HG02610 (cell line): ENCODE data around the gene SCN5A.

Source experiments
- ATAC-seq: cut with Tn5 transposase; IDR thresholded peaks from one replicate; pipeline ENCODE4 v1.9.1; 2021; ENCODE audit warnings: mild to moderate bottlenecking, moderate library complexity; ENCODE audit not compliant: unreplicated experiment

The SCN5A gene

GRCh38 chr3:38603731-38604131, 45.8 kb downstream of the SCN5A start:
- no peak for ATAC-seq

- ATAC-seq, result no peak
Measured at GRCh38 chr3:38602576-38603250, 46.8 kb downstream of the SCN5A start.

- ATAC-seq, result no peak
Measured at GRCh38 chr3:38601956-38602550, 47.4 kb downstream of the SCN5A start.

GRCh38 chr3:38600551-38600950, 48.9 kb downstream of the SCN5A start:
- ATAC-seq, result no peak

DNA sequence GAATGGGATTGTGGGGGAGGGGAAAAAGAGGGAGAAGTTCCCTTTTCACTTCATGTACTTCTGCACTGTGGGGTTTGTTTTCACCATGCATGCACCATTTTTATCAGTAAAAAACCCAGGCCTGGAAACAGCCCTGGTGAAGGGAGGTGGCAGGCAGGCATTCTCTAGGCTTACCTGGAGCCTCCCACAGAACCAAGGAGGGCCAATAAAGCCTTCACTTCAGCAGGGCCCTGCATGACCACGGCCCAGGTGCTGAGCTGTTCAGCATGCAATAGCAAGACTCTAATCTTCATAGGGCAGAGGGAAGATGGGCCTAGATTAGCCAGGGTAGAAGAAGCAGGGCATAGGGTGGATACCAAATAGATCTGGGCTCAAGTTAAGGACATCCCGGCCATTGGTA, 49.6 kb downstream of the SCN5A start:
- no peak for ATAC-seq

DNA sequence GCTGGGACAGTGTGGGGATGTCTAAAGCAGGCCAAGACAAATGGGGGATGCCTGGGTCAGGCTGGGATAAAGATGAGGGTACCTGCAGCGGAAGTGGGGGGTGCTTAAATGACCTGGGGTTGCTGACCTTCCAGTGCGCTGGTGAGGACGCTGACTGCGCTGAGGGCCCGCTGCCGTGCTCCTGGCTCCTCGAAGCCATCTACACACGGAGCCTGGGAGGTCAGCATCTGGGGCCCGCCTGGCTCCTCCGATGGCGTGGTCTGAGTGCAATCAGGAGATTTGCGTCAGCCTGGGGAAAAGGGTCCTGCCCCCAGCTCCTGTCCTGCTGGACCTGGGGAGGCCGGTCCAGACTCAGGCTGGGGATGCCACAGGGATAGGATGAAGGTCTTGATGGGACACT, 50.7 kb downstream of the SCN5A start:
- ATAC-seq, result no peak

GRCh38 chr3:38597502-38598060, 51.9 kb downstream of the SCN5A start:
- ATAC-seq, result no peak

GRCh38 chr3:38595393-38595792, 54.1 kb downstream of the SCN5A start:
- ATAC-seq, result no peak

DNA sequence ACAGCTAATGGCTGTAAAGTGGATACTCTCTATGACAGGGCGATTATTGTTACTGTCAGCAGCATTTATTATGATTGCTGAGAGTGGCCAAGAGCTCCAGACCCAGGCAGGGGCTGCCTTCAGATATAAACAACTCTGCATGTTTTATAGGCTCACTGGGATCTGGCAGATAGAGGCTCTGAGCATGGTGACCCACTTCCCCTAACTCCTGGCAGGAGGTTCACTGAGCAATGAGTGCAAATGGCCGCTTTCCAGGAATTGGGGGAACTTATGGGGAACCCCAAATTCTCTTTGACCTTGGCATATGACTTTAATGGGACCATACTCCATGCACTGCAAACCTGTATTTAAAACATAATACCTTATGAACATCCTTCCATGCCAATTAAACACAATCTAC, 59.0 kb downstream of the SCN5A start:
- no peak for ATAC-seq

GRCh38 chr3:38588995-38589937, 60.2 kb downstream of the SCN5A start:
- no peak for ATAC-seq

GRCh38 chr3:38588371-38588971, 61.0 kb downstream of the SCN5A start:
- ATAC-seq, result no peak

GRCh38 chr3:38587548-38588131, 61.8 kb downstream of the SCN5A start:
- ATAC-seq, result no peak

GRCh38 chr3:38586546-38587520, 62.7 kb downstream of the SCN5A start:
- no peak for ATAC-seq

DNA sequence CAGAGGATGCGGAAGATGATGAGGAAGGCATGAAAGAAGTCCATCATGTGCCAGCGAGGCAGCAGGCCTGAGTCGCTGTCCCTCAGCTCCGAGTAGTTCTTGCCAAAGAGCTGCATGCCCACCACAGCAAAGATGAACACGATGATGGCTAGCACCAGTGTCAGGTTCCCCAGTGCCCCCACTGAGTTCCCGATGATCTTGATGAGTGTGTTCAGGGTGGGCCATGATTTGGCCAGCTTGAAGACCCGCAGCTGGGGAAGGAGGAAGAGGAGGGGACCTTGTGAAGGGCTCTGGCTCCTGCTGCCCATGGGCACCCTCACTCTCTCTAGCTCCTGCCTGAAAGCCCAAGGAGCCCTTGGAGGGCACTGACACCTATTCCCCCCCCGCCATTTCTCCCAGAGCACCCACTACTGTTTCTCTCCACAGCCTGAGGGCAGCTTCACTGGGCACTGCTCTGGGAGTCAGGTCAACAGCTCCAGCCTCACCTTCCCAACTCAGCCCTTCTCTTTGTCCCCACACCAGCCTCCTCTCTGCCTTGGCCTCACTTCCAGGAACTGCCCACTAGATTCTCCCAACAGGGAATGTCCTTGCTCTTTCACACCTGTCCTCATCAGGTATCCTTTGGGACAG, 63.6 kb downstream of the SCN5A start:
- no peak for ATAC-seq

- ATAC-seq, result no peak
Measured at GRCh38 chr3:38583688-38584087, 65.8 kb downstream of the SCN5A start.

- ATAC-seq, result no peak
Measured at GRCh38 chr3:38582941-38583645, 66.4 kb downstream of the SCN5A start.

DNA sequence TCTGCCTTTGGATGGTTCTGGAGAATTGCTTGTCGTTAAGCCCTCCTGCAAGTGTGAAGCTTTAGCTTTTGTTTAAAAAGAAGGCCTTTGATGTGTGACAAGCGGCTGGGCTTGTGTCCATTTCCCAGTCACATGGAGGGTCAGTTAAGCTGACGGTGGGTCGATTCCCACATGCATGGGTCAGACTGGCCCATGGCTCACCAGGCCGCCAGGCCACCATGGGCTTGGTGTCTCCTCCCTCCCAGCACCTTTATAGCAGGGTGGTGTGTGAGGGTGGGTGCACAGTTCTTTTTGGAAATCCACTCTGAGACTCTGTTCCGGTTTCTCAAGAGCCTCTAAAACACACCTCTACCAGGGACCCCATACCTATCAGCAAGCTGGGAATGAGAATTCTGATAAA, 67.2 kb downstream of the SCN5A start:
- no peak for ATAC-seq

DNA sequence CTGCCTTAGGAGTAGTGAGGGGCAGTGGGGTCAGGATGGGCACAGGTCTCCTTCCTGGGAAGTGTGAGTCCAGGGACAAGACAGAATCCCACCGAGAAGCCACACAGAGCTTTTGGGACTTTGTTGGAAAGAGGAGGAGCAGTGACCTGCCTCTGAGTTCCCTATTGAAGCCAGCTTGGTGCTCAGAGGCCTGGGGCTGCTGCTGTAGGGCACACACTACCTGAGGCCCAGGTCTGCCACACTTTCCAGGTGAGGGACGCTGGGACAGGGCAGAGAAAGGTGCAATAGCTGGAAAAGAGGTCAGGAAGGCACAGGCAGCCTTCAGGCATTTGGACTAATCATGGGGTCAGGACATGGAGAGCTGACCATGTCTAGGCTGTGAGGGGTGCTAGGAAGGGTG, 67.7 kb downstream of the SCN5A start:
- ATAC-seq, result no peak
